Left lung (tissue), 10 donors: ENCODE results near the gene ACSM5. TPM values are rescaled to one million over a fixed set of nuclear protein-coding genes. Genes with fewer than 3 reads are reported as not detected.
A peak's percentile ranks its signal among the peaks of the same experiment; 100 is the strongest.

Experiments
- ATAC-seq: fragments of 200-7000 bp; cut with Tn5 transposase; one replicate; pipeline ENCODE4 v1.9.1; 2020; ENCODE audit warnings: moderate library complexity
- DNase-seq, 4 donors: peaks; one replicate each; pipeline ENCODE4 v3.0.0-alpha.2; 2013 to 2020
- H3K27ac ChIP-seq, 2 donors: fragments of 200-600 bp; sonication (generic) in 1 of 2; one replicate each; pipeline versions ENCODE4 v1.5.0 to v1.8.0; 2020 to 2021
- H3K27me3 ChIP-seq, 2 donors: fragments of 200-600 bp; sonication (generic) in 1 of 2; one replicate each; pipeline versions ENCODE4 v1.5.0 to v1.8.0; 2020 to 2021
- H3K36me3 ChIP-seq, 2 donors: fragments of 200-600 bp; sonication (generic) in 1 of 2; one replicate each; pipeline versions ENCODE4 v1.5.0 to v1.8.0; 2020 to 2021
- H3K4me1 ChIP-seq, 2 donors: fragments of 200-600 bp; one replicate each; pipeline ENCODE4 v1.8.0; 2021
- H3K4me3 ChIP-seq, 2 donors: fragments of 200-600 bp; sonication (generic) in 1 of 2; one replicate each; pipeline versions ENCODE4 v1.5.0 to v1.8.0; 2020 to 2021; ENCODE audit warnings: mild to moderate bottlenecking in 1 of 2
- H3K9me3 ChIP-seq, 2 donors: fragments of 200-600 bp; sonication (generic) in 1 of 2; one replicate each; pipeline versions ENCODE4 v1.5.0 to v1.8.0; 2020 to 2021
- CTCF ChIP-seq, 2 donors: fragments of 200-600 bp; sonication (generic) in 1 of 2; IDR thresholded peaks; one replicate each; pipeline versions ENCODE4 v1.5.0 to v1.8.0; 2021; ENCODE audit warnings: antibody characterized with exemption in 2 of 2
- intact Hi-C, 2 donors: fragments of 100-400 bp; cut with DNase I; formaldehyde crosslinking; loops; one replicate each; pipeline versions ENCODE4 v1.11.2 to v1.14.2; 2022
- polyA plus RNA-seq, 6 donors: library from polyadenylated mRNA; unstranded; fragments of 120-200 nt; gene quantifications; one replicate each; pipeline ENCODE4 v1.2.1, GENCODE V29; 2013; ENCODE audit not compliant: insufficient read length in 6 of 6
- total RNA-seq, 2 donors: library from RNA; stranded (reverse); fragmentation: NEBNext Ultra II Directional; extraction: Animal tissue kit (Norgen Biotek cat#: 25700); gene quantifications; one replicate each; pipeline ENCODE4 v1.2.1, GENCODE V29; 2021
- donor health status: DM: no; HTN: yes; CAD: no.
- donor health status: DM: no; HTN: no; CAD: no.

The ACSM5 gene
- total and polyA plus RNA-seq, 8 donors = 0.24 to 3.1 (median 0.65) TPM

GRCh38 chr16:20391045-20391444 lies 18.3 kb upstream of the ACSM5 start:
- no peak for TF ChIP-seq CTCF (IDR thresholded peaks at IDR 0.05)
- Histone ChIP-seq H3K4me3 (no peak overlapping the region), H3K27me3 (peaks cover 0 to 7% of the 10 kb centered on the region in 2 donors), H3K27ac (no peak overlapping the region), H3K9me3 (no peaks in the 10 kb centered on the region), H3K36me3 (no peaks in the 10 kb centered on the region), H3K4me1 (peaks cover 0 to 4% of the 10 kb centered on the region in 2 donors)
- ATAC-seq (no peak), DNase-seq (no peak)
- intact Hi-C loops = no loop called here

- H3K4me3 ChIP-seq = no peak overlapping the region
- ATAC-seq (no peak), DNase-seq (peak in 2 of 4 donors; percentile 37 to 61)
- H3K36me3 ChIP-seq = no peaks in the 10 kb centered on the region
- H3K4me1 ChIP-seq = no peaks in the 10 kb centered on the region
- TF ChIP-seq CTCF (IDR thresholded peaks at IDR 0.05) = no peak
- H3K27ac ChIP-seq = peak overlapping the region in 1 of 2 donors; percentile 9
- no peaks in the 10 kb centered on the region for H3K9me3 ChIP-seq
- intact Hi-C loops = no loop called here
- H3K27me3 ChIP-seq = no peaks in the 10 kb centered on the region
Measured at GRCh38 chr16:20393801-20394577, 15.3 kb upstream of the ACSM5 start.

GRCh38 chr16:20395946-20396345 lies 13.4 kb upstream of the ACSM5 start:
- DNase-seq (no peak), ATAC-seq (no peak)
- Histone ChIP-seq H3K4me1 (no peaks in the 10 kb centered on the region), H3K4me3 (no peak overlapping the region), H3K9me3 (no peaks in the 10 kb centered on the region), H3K36me3 (no peaks in the 10 kb centered on the region), H3K27ac (no peak overlapping the region), H3K27me3 (no peaks in the 10 kb centered on the region)
- intact Hi-C loops = no loop called here
- TF ChIP-seq CTCF (IDR thresholded peaks at IDR 0.05) = no peak

GRCh38 chr16:20396846-20397467 lies 12.4 kb upstream of the ACSM5 start:
- H3K27me3 ChIP-seq = no peaks in the 10 kb centered on the region
- no peak overlapping the region for H3K4me3 ChIP-seq
- H3K9me3 ChIP-seq = no peaks in the 10 kb centered on the region
- DNase-seq = no peak
- no peaks in the 10 kb centered on the region for H3K36me3 ChIP-seq
- no peak for TF ChIP-seq CTCF (IDR thresholded peaks at IDR 0.05)
- no peak for ATAC-seq
- intact Hi-C loops = no loop called here
- H3K4me1 ChIP-seq = no peaks in the 10 kb centered on the region
- no peak overlapping the region for H3K27ac ChIP-seq

- Histone ChIP-seq H3K4me1 (no peaks in the 10 kb centered on the region), H3K9me3 (no peaks in the 10 kb centered on the region), H3K4me3 (no peak overlapping the region), H3K27ac (no peak overlapping the region), H3K36me3 (no peaks in the 10 kb centered on the region), H3K27me3 (no peaks in the 10 kb centered on the region)
- intact Hi-C loops = no loop called here
- DNase-seq = no peak
- no peak for TF ChIP-seq CTCF (IDR thresholded peaks at IDR 0.05)
- ATAC-seq = no peak
Measured at GRCh38 chr16:20397468-20398074, 11.8 kb upstream of the ACSM5 start.
